Cardiac septum (tissue), 1 donor: Measurements from ENCODE around the gene EFCAB6. TPM values are rescaled to one million over a fixed set of nuclear protein-coding genes. Genes with fewer than 3 reads are reported as not detected.

Source experiments
- DNase-seq: peaks from one replicate; pipeline ENCODE4 v3.0.0-alpha.2; 2020; ENCODE audit warnings: low spot score
- intact Hi-C: fragments of 100-400 bp; cut with DNase I; formaldehyde crosslinking; loops from one replicate; pipeline ENCODE4 v1.14.0; 2022
- total RNA-seq: library from RNA; stranded (reverse); fragmentation: NEBNext Ultra II Directional; extraction: Animal tissue kit (Norgen Biotek cat#: 25700); gene quantifications from one replicate; pipeline ENCODE4 v1.2.1, GENCODE V29; 2021
- donor health status: DM: no; HTN: no; CAD: no.

EFCAB6 gene
- total RNA-seq, 1 donor from 2014 or later = 1.3 TPM

DNA sequence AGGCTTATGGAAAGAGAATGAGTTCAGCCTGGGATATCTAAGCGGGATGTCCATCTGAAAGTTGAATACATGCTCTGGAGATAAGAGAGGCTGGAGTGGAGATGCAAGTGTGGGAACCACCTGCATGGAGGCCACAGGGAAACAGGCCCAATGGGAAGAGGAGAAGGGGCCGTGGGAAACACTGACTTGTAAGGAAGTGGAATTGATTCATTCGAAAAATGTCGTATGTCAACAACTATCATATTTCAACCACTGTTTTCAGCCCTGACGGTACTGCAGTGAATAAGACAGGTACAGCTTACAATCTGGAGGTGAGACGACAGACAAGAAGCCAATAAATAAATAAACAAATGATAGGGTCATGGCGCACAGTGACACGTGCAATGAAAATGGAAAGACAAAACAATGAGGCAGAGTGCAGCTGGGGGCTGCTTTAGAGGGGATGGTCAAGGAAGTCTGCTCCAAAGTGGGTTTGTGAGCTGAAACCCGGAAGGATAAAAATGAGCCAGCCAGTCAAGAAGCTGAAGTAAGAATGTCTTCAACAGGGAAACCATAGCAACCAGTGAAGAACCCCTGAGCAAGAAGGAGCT, 35.9 kb downstream of the EFCAB6 start:
- intact Hi-C loops = no loop called here
- DNase-seq = no peak

DNA sequence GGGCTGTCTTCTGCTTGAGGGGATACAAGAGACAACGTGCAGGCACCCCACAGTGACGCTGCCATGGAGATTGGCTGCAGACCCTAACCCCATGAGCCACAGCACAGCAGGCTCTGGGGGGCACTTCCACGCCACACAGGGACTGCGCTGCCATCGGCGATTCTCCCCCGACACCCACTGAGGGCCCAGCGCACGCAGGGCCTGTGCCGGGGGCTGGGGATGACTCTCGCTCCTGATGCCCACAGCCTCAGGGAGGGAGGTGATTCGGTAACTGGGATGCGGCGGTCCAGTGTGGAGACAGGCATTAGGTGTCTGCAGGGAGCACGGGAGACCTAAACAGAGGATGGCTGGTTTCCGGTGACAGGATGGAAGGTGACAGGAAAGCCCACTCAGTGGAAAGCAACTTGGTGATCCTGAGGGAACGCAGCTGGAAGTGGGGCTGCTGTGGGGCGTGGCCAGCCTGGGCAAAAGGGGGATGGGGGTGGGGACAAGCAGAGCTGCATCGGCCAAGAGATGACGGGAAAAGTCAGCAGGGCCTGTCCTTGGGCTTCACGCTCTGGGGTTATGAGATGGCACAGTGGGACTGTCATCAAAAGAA, 37.7 kb downstream of the EFCAB6 start:
- no peak for DNase-seq
- intact Hi-C loops = no loop called here

DNA sequence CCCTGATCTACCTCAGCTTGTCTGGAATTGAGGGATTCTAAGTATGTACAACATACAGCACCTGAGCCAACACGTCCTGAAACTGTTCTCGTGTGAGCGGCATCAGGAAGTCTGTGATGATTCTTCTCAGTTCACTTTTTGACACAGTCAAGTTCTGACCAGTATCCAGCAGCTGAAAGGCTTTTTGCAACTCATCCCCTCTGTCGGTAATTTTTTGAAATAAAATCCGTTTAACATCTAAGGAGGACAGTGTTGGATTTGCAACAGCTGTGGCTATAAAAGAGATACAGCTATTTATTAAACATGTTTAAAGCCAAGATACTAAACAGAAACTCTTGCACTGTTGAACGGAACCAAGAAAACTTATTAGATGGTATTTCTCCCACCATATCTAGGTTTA, 39.3 kb downstream of the EFCAB6 start:
- DNase-seq = no peak
- intact Hi-C loops = no loop called here

DNA sequence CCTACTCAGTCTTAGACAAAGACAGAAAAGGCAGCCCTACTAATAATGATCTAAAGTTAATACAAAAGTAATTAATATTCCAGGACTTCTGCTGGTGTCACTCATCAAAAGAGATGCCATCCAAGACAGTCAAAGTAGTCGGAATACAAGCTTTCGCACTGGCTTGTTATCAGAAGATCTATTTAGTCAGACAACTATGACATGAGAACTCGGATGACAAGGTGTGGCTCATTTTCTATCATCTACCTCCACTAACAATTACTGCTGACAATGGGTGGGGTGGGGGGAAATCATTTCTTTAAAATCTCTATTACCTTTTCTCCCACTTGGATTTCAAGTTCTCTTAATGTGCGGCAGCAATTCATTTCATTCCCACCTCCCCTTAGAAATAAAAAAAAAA, 56.7 kb downstream of the EFCAB6 start:
- no peak for DNase-seq
- intact Hi-C loops = no loop called here

DNA sequence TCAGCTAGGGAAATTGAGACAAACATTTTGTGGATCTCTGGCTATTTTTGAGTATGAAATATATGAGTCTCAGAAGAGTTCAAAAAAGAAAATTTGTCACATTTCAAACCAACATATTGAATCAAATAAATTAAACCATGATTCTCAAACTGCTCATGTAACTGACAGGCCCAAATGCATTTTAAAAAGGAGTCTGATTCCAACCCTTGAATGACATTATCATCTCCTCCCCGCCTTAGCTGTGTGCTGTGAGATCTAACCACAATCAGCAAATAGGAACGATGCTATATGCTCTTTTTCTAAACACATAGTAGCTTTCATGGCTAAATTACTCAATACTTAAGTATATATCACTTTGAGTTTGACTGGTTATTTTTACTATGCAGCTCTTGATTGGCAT, 57.1 kb downstream of the EFCAB6 start:
- intact Hi-C loops = no loop called here
- DNase-seq = no peak

DNA sequence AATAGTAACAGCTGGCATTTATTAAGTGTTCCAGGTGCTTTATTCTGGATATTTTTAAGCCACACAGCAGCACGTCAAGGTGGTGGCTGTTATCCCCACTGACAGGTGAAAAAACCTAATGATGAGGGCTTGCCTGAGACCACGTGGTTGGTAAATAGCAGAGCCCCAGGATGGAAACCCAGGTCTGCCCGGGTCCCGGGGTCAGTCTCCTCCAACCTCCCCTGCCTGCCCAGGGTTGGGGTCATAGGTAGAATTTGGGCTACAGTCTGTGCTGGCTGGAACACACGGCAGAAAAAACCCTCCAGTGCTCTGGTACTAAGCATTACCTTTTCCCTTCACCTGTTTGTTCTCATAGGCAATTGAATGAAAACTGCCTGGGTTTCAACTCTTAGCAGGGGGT, 57.9 kb downstream of the EFCAB6 start:
- intact Hi-C loops = no loop called here

DNA sequence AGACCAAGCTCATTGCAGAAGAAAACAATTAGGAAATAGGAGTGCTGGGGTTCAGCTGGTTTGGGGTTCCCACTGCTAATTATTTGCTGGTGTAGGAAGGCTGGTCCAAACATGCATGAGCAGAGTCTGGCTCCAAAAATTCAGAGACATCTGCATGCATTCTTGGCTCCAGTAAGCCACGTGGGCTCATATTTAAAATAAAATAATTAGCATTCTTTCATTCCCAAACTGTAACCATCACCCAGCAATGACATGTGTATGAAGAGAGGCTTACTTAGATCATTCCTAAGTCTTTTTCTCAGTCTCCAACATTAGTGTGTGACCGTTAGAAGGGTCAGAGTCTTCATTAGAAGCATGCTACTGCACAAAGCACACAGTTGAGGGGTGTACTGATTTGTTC, 58.4 kb downstream of the EFCAB6 start:
- no peak for DNase-seq
- intact Hi-C loops = no loop called here

More for the DNA sequence above, 57.9 kb downstream of the EFCAB6 start:
- no peak for DNase-seq

DNA sequence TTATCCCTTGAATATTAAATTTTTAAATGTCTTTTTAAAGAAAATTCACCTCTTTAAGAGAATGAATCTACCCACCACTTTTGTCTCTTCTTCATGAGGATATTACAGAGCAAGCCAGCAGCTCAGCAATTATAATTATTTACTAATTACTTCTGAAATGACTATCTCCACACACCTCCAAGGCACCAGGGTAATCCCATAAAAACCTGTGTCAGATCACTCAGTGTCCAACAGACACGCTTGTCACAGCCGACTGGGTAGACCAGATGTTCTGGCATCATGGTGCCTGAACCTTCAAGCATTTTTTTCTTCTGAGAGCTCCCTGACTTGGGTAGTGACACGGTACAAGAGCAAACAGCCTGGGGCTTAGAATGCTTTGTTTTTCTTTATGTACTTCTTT, 61.4 kb downstream of the EFCAB6 start:
- DNase-seq = no peak
- intact Hi-C loops = no loop called here

DNA sequence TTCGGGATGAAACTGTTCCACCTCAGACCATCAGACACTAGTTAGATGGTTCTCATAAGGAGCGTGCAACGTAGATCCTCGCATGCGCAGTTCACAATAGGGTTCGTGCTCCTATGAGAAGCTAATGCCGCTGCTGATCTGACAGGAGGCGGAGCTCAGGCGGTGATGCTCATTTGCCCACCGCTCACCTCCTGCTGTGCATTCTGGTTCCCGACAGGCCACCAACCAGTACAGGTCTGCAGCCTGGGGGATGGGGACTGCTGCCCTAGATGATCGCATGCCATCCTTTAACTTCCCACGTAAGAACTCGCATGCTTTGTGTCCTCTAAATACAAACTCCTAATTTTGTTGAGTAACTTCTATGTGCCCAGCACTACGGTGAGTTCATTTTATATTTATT, 62.6 kb downstream of the EFCAB6 start:
- intact Hi-C loops = no loop called here
- no peak for DNase-seq

DNA sequence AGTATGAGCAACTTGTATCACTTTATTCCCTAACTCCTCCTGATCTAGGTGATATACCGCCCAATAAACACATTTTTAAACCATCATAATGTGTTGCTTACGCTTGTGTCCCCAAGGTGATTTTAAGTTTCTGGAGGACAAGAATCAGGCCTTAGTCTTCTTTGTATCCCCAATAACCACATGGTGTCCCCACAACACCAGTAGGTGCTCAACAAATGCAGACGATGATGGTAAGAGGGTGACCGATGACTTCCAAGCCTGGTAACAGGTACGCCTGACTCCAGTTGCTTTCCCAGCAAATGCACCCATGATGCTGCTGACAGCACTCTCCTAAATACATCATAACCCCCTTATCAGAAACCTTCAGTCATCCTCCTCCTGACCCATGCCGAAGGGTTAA, 64.2 kb downstream of the EFCAB6 start:
- DNase-seq = no peak
- intact Hi-C loops = no loop called here

DNA sequence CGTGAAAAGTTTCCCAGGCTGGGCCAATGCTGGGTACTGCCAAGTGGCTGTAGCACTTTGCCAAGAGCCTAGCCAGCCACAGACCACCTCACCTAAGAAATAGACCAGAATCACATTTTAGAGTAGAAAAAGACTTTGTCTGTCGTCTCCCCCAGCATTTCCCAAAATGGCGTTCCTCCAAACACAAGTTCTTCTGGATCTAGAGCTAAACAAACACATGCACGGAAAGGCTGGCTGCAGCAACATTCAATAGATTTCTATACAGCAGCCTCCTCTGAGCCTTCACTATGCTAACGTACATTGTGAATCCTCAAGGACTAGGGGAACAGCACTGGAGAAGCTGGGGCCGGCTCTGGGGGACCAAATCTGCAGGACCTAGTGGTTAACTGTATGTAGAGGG, 65.0 kb downstream of the EFCAB6 start:
- no peak for DNase-seq
- intact Hi-C loops = no loop called here

DNA sequence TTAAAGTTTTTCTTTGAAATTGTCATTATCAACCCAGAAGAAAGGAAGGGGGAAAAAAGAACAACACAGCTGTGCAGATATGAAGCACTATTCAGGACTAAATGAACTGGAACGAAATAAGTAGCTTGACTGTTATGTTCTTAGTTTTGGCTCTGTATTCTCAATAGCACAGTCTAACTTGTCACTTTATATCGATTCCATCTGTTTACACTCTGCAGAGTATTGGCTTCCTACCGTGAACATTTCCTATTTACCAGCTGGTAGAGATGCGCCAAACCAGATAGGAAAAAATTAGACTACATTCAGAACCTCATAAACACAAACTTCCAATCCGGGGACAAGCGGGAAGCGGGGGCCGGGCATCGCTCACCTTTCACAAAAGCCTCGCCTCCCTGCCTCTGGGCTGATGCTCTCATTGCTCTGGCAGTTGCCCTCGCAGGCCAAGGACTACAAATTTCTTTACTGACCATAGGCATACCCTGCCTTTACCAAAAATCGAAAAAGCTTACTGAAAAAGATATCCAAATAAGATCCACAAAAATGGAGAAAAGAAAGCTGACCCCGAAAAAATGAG, 66.2 kb downstream of the EFCAB6 start:
- intact Hi-C loops = no loop called here
- DNase-seq = no peak

DNA sequence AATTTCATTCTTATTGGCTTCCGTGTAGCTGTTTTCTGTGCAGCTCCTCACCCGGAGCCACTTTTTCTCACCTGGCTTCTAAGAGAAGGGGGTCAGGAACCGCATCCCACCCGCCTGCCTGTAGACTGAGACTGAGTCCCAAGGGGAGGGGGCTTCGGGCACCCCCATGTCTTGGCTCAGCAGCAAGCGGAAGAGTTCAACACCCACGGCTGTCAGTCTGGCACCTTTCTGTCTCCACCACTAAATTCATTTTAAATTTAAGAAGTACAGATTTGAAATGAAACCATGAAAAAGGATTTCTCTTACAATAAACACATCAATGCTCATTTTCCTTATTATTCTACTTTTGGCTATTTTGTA, 66.7 kb downstream of the EFCAB6 start:
- intact Hi-C loops = no loop called here
- no peak for DNase-seq

DNA sequence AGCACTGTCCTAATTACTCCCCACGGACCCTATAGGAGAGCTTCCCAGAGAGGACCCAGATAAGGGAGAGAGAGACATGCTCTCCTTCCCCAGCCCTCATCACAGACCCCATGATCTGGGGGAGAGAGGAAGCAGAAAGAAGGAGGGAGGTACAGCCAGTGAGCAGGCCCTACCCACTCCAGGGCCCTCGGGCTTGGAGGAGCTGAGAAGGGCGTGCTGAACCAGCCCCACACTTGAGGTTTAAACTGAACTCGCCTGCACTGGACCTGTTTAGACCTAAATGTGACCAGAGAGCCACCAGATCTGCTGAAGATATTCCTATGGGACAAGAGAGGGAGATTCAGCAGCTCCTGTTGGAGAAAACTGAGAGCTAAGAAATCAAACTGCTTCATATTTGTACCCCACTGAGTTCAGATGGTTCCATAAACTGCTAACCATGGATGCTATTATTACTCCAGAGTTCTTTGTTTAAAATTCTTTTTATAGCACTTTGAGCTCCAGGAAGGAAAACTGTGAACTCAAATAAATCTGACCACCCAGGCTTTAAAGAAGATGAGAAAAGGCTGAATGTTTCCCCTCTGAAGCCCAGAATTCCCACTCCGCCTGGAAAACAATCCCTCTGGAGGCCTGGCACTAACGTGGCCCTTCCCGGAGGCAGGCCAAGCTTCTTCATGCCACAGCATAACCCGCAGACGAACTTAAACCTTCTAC, 67.2 kb downstream of the EFCAB6 start:
- intact Hi-C loops = no loop called here
- DNase-seq = no peak

DNA sequence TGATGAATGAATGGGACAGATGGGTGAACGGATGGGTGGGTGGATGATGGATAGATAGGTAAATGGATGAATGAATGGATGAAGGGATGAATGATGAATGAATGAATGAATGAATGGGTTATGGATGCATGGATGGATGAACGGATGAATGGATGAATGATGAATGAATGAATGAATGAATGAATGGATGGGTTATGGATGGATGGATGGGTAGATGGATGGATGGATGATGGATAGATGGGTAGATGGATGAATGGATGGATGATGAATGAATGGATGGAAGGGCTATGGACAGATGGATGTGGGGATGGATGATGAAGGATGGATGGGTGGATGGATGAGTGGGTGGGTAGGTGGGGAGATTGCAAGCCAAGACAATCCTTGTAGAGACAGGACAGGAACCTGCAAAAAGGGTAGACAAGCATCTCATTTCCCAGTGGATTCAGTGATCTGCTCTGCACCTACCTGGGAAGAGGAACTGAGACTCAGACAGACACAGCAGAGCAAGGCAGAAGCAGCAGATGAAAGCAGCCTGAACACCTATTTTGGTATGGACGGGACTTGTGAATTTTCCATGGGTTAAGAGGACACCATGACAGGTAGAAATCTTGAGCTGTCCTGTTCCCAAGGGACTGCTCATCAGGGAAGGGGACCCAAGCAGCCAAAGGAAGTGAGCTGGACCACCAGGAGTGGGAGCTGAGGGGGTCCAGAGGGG, 68.0 kb downstream of the EFCAB6 start:
- intact Hi-C loops = no loop called here
- no peak for DNase-seq

DNA sequence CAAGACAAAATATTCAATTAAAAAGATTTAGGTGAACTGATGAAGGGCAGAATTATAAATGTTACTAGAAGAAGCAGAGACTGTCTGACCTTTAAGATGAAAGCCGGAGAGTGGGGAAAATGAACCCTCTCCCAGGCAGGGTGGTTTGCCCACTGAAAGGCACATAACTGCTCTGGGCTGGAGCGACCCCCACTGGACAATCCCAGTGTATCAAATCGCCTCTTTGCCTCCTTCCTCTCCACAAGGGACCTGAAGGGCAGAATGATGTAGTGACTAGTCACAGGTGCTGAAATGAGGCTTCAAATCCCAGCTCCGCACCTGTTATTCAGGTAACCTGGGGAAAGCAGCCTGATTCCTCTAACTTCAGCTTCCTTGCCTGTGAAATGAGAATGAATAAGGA, 69.0 kb downstream of the EFCAB6 start:
- DNase-seq = no peak
- intact Hi-C loops = no loop called here

DNA sequence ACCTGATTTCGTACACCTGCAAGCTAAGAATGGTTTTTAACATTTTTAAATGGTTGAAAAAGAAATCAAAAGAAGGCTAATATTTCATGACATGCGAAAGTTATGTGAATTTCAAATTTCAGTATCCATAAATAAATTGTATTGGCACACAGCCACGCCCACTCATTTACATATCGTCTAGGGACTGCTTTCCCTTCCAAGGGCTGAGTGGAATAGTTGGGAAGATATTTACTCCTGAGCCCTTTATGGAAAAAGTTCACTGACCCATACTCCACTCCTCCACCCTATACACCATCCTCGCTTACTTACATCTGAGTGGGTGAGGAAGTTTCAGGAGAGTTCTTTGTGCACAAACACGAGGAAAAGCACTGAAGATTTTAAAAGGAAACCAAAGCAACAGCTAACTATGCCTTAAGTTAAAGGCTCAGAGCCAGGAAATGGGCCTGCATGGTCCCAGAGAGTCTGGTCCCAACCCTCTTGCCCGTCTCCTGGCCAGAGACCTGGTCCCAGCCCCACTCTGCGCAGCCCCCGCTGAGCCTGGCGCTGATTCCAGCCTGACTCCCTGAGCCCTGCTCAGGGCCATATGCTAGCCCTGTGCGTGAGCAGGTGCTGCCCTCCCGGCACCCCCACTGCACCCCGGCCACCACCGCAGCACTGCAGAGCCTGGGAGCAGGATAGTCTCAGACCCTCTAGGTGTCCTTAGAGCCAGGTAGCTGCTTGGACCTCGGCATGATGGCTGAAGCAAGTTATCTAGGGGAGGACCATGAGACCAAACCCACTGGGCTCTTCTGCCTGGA, 69.8 kb downstream of the EFCAB6 start:
- intact Hi-C loops = no loop called here

DNA sequence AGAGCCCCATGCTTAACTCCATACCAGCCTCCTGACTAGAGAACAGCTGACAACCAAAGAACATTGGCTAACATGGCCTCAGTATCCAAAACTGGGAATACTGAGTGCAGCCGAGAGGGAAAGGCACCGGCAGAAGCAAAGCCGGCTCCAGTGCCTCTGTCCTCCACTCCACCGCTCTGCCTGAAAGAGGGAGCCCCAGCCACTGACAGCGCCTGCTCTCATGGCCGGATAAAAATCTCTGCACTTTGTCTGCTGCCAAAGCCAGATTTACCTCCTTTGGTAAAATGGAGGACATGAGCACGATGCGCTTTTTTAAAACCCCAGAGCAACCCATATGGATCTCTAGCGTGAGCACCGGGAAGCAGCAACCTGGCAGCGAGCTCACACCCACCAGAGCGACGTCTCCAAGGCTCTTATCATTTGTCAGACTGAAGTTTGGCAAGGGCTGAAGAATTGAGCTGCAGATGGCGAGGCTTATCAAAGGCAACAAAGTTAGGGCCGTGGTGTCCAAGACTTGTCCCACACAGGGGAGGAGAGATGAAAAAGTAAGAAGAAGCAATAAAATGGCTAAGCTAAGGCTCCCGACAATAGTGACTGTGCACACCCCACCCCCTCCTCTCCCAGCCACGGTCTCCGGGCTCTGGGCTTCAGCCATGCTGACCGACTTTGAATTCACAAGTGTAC, 71.4 kb downstream of the EFCAB6 start:
- no peak for DNase-seq
- intact Hi-C loops = no loop called here

More for the DNA sequence above, 69.8 kb downstream of the EFCAB6 start:
- no peak for DNase-seq

DNA sequence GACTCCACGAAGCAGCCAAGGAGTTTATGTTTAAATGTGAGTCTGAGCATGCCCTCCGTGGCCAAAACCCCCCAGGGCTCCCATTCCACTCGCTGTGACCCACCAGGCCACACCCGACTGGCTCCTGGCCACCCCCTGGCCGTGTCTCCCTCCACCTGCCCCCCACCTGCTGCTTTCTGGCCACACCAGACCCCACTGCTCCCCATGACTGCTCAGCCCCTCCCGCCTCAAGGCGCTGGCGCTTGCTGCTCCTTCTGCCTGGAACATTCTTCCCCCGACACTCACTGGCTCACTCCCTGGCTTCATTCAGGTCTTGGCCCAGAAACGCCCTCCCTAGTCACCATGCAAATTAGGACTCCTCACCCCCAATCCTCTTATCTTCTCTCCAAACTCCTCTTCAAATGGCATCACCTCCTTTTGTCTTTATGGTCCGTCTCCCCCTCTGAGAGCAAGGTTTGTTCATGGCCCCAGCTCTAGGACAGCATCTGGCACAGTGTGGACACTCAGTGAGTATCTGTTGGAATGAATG, 72.2 kb downstream of the EFCAB6 start:
- intact Hi-C loops = no loop called here
- no peak for DNase-seq
